Ovary (tissue), 9 donors: ENCODE results near the gene SRC. TPM values are rescaled to one million over a fixed set of nuclear protein-coding genes. Genes with fewer than 3 reads are reported as not detected.

ENCODE experiments used
- DNase-seq, 5 donors: peaks; one replicate each; pipeline ENCODE4 v3.0.0-alpha.2; 2019 to 2020
- H3K27ac ChIP-seq, 2 donors: fragments of 200-600 bp; one replicate each; pipeline versions ENCODE4 v1.5.1 to v1.8.0; 2019 to 2022
- H3K27me3 ChIP-seq: fragments of 200-600 bp; one replicate; pipeline ENCODE4 v1.8.0; 2022
- H3K36me3 ChIP-seq: fragments of 200-600 bp; sonication (generic); one replicate; pipeline ENCODE4 v1.5.1; 2019
- H3K4me1 ChIP-seq: one replicate; pipeline ENCODE4 v1.8.1; 2013; ENCODE audit warnings: mild to moderate bottlenecking, moderate library complexity; ENCODE audit not compliant: insufficient read depth
- H3K4me3 ChIP-seq: fragments of 200-600 bp; sonication (generic); one replicate; pipeline ENCODE4 v1.5.1; 2017
- H3K9me3 ChIP-seq, 2 donors: fragments of 200-600 bp in 1 of 2; sonication (generic) in 1 of 2; one replicate each; pipeline versions ENCODE4 v1.5.1 to v1.8.1; 2013 to 2019; ENCODE audit warnings: mild to moderate bottlenecking in 1 of 2, moderate library complexity in 1 of 2
- CTCF ChIP-seq, 3 donors: fragments of 450-650 bp in 2 of 3; fragments of 200-600 bp in 1 of 3; IDR thresholded peaks; one replicate each; pipeline versions ENCODE4 v1.5.1 to v1.8.0; 2016 to 2022; ENCODE audit warnings: antibody characterized with exemption in 3 of 3, mild to moderate bottlenecking in 1 of 3
- EP300 ChIP-seq: sonication (generic); formaldehyde crosslinking; IDR thresholded peaks from one replicate; pipeline ENCODE4 v1.6.1; 2017; ENCODE audit warnings: antibody characterized with exemption
- POLR2A ChIP-seq: fragments of 450-650 bp; IDR thresholded peaks from one replicate; pipeline ENCODE4 v1.6.1; 2017; ENCODE audit warnings: antibody characterized with exemption, mild to moderate bottlenecking, moderate library complexity
- WGBS, 3 donors: extraction: QIAGEN DNeasy Blood & Tissue Kit in 1 of 3; methylation state at CpG; one replicate each; pipeline versions ENCODE4 v1.1.5 to v1.1.7; 2013 to 2017; 5-methylcytosine and 5-hydroxymethylcytosine counted together
- intact Hi-C, 4 donors: fragments of 100-400 bp; cut with DNase I; formaldehyde crosslinking; loops; one replicate each; pipeline versions ENCODE4 v1.11.0 to v1.15.1; 2022 to 2023
- polyA plus RNA-seq, 2 donors: library from polyadenylated mRNA; stranded (reverse); fragments of 200-250 nt in 1 of 2; fragments of 350-450 nt in 1 of 2; fragmentation: Illumina TruSeq in 1 of 2; extraction: RNeasy Lipid Tissue Mini Kit (QIAGEN cat#74804) in 1 of 2; gene quantifications; one replicate each; pipeline ENCODE4 v1.2.3, GENCODE V29; 2013 to 2014
- total RNA-seq, 7 donors: library from RNA; depleted of rRNA in 2 of 7; stranded (reverse); fragments of >200 nt in 2 of 7; fragmentation: NEBNext Ultra II Directional in 3 of 7; extraction: Animal tissue kit (Norgen Biotek cat#: 25700) in 3 of 7; gene quantifications; one replicate each; pipeline versions ENCODE4 v1.1.0 to v1.2.4, GENCODE V29; 2016 to 2023
- donor health status: DM: no; HTN: no; CAD: no; lungs with moderate emphysema.
- donor health status: DM: no; HTN: no; CAD: no.
- donor health status: Bipolar disorder and iron deficiency.
- donor health status: DM: yes; HTN: yes; CAD: no.
- donor health status: DM: no; HTN: no; CAD: no.
- donor health status: DM: yes; HTN: yes; CAD: no.

Gene SRC
- total and polyA plus RNA-seq, 9 donors, result 17.0 to 72.7 (median 34.7) TPM

DNA sequence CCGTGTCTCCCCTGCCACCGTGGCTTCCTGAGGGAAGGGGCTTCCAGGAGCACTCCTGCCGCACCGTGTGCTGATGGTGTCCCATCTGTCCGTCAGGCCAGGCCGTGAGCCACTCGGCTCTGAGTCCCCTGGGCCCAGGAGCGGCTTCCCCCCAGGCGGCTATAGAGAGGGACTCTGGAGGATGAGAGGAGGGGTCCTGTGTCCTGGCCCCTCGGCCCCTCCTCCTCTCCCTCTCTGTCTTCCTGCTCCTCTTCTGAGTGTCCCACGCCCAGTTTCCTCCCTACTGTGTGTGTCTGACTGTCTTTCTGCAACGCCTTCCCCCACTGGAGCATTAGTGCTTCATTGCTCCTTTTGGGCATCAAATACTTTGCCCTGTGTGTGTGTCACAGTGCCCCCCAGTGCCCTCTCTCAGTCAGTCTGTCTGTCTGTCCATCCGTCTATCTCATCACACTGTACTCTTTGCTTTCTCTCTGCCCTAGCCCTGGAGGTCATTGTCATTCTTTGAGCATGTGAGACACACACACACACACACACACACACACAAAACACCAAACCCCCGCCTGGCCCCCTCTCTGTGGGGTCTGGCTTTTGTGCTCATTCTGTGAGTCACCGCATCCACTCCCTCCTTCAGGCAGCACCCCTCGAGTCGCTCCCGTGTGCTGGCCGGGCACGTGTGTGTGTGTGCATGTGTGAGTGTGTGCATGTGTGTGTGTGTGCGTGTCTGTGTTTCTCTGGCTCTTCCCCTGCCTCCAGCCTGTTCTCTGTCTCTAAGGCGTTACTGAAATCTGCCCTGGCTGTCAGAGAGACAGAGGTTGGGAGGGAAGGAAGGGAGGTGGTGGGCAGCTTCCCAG lies 71.9 kb downstream of the SRC start:
- Histone ChIP-seq H3K27ac (no peak overlapping the region), H3K9me3 (no peaks in the 10 kb centered on the region), H3K36me3 (no peaks in the 10 kb centered on the region), H3K4me1 (no peaks in the 10 kb centered on the region), H3K4me3 (no peak overlapping the region), H3K27me3 (no peaks in the 10 kb centered on the region)
- DNase-seq, result no peak
- TF ChIP-seq CTCF (IDR thresholded peaks at IDR 0.05) (no peak), POLR2A (no peak), EP300 (no peak)
- WGBS, 3 donors, result 52 to 56% (median 54%) methylated on average over 22 of the region's 22 CpGs
- intact Hi-C loops, result no loop called here

GRCh38 chr20:37418591-37419109 lies 72.7 kb downstream of the SRC start:
- H3K4me3 ChIP-seq, result no peak overlapping the region
- H3K9me3 ChIP-seq, result no peaks in the 10 kb centered on the region
- H3K27ac ChIP-seq, result no peak overlapping the region
- intact Hi-C loops, result no loop called here
- no peaks in the 10 kb centered on the region for H3K36me3 ChIP-seq
- no peaks in the 10 kb centered on the region for H3K27me3 ChIP-seq
- no peak for DNase-seq
- no peak for TF ChIP-seq CTCF (IDR thresholded peaks at IDR 0.05)
- no peak for TF ChIP-seq EP300
- TF ChIP-seq POLR2A, result no peak
- no peaks in the 10 kb centered on the region for H3K4me1 ChIP-seq
- WGBS, 3 donors, result 7 to 19% (median 14%) methylated on average over 2 of the region's 2 CpGs

GRCh38 chr20:37419307-37419706 lies 73.4 kb downstream of the SRC start:
- intact Hi-C loops, result no loop called here
- Histone ChIP-seq H3K4me1 (no peaks in the 10 kb centered on the region), H3K27ac (no peak overlapping the region), H3K27me3 (no peaks in the 10 kb centered on the region), H3K36me3 (no peaks in the 10 kb centered on the region), H3K4me3 (no peak overlapping the region), H3K9me3 (no peaks in the 10 kb centered on the region)
- WGBS, 3 donors, result 90 to 96% (median 93%) methylated on average over 3 of the region's 3 CpGs
- TF ChIP-seq POLR2A, result no peak
- no peak for TF ChIP-seq EP300
- no peak for TF ChIP-seq CTCF (IDR thresholded peaks at IDR 0.05)
- no peak for DNase-seq

GRCh38 chr20:37419774-37420542 lies 74.0 kb downstream of the SRC start:
- TF ChIP-seq EP300 (no peak), POLR2A (no peak), CTCF (IDR thresholded peaks at IDR 0.05) (no peak)
- intact Hi-C loops, result no loop called here
- Histone ChIP-seq H3K4me1 (no peaks in the 10 kb centered on the region), H3K27me3 (no peaks in the 10 kb centered on the region), H3K4me3 (no peak overlapping the region), H3K9me3 (no peaks in the 10 kb centered on the region), H3K36me3 (no peaks in the 10 kb centered on the region), H3K27ac (no peak overlapping the region)
- 80 to 87% (median 84%) methylated on average over 13 of the region's 13 CpGs for WGBS, 3 donors
- DNase-seq, result no peak
